DND-41 (cell line): ENCODE results near the gene C3orf70.

Experiments
- EZH2 ChIP-seq: IDR thresholded peaks from 3 replicates; pipeline ENCODE4 v1.6.1; 2012; ENCODE audit warnings: borderline replicate concordance, low read depth, mild to moderate bottlenecking, moderate library complexity, low read length, inconsistent platforms; ENCODE audit not compliant: severe bottlenecking
- TF ChIP-seq, protein P1 (sequence below): IDR thresholded peaks from 2 replicates; pipeline ENCODE4 v1.5.1; 2012; ENCODE audit warnings: borderline replicate concordance, low read length, moderate library complexity, mild to moderate bottlenecking; ENCODE audit not compliant: poor library complexity, severe bottlenecking; ENCODE audit errors: extremely low read depth

- TF ChIP-seq, protein P1, sequence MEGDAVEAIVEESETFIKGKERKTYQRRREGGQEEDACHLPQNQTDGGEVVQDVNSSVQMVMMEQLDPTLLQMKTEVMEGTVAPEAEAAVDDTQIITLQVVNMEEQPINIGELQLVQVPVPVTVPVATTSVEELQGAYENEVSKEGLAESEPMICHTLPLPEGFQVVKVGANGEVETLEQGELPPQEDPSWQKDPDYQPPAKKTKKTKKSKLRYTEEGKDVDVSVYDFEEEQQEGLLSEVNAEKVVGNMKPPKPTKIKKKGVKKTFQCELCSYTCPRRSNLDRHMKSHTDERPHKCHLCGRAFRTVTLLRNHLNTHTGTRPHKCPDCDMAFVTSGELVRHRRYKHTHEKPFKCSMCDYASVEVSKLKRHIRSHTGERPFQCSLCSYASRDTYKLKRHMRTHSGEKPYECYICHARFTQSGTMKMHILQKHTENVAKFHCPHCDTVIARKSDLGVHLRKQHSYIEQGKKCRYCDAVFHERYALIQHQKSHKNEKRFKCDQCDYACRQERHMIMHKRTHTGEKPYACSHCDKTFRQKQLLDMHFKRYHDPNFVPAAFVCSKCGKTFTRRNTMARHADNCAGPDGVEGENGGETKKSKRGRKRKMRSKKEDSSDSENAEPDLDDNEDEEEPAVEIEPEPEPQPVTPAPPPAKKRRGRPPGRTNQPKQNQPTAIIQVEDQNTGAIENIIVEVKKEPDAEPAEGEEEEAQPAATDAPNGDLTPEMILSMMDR, result no peak
- TF ChIP-seq EZH2, result no peak
These were observed 9.8 kb upstream of the C3orf70 start for GRCh38 chr3:185162634-185163033.
